H1 (cell line): Measurements from ENCODE around the gene HOGA1. TPM values are rescaled to one million over a fixed set of nuclear protein-coding genes. Genes with fewer than 3 reads are reported as not detected.

Experiments
- CTCF ChIA-PET: fragments of 300-600 bp; sonication (Branson Sonifier 250); formaldehyde crosslinking; loops from one replicate; lab custom pipeline; 2021; ENCODE audit not compliant: partially characterized antibody; lab: Charles Lee
- POLR2A ChIA-PET: fragments of 300-600 bp; sonication (Branson Sonifier 250); formaldehyde crosslinking; loops from one replicate; lab custom pipeline; 2021; ENCODE audit warnings: inconsistent platforms; ENCODE audit not compliant: partially characterized antibody; lab: Charles Lee
- DNase-seq, 2 experiments: peaks; one replicate each; pipeline versions ENCODE4 v3.0.0 to v3.0.0-alpha.2; 2010 to 2022; ENCODE audit warnings: low spot score in 2 of 2, low read depth in 1 of 2, mixed read lengths in 1 of 2
- FAIRE-seq: peaks from 2 replicates; lab custom pipeline; 2011; peaks lifted over from hg19 to GRCh38; lab: Jason Lieb, UNC
- H2AFZ ChIP-seq: 2 replicates; pipeline ENCODE4 v1.8.1; 2012; ENCODE audit warnings: low read length, inconsistent platforms
- H2AK5ac ChIP-seq: 2 replicates; pipeline ENCODE4 v1.6.1; 2013; ENCODE audit warnings: low read depth, low read length
- H2BK120ac ChIP-seq: replicated peaks from 2 replicates; pipeline ENCODE3; 2013; ENCODE audit warnings: low read depth, low read length, inconsistent platforms
- H2BK12ac ChIP-seq: 2 replicates; pipeline ENCODE4 v1.6.1; 2013; ENCODE audit warnings: low read depth, low read length
- H2BK15ac ChIP-seq: 2 replicates; pipeline ENCODE4 v1.6.1; 2013; ENCODE audit warnings: low read length
- H2BK20ac ChIP-seq: 2 replicates; pipeline ENCODE4 v1.6.1; 2013; ENCODE audit warnings: low read length
- H2BK5ac ChIP-seq: 2 replicates; pipeline ENCODE4 v1.6.1; 2013; ENCODE audit warnings: low read depth, low read length
- H3K14ac ChIP-seq: 2 replicates; pipeline ENCODE4 v1.6.1; 2013; ENCODE audit warnings: inconsistent platforms; ENCODE audit not compliant: insufficient read length
- H3K18ac ChIP-seq: 2 replicates; pipeline ENCODE4 v1.6.1; 2013; ENCODE audit warnings: low read length; ENCODE audit errors: extremely low read depth
- H3K23ac ChIP-seq: 2 replicates; pipeline ENCODE4 v1.6.1; 2013; ENCODE audit warnings: inconsistent platforms; ENCODE audit not compliant: insufficient read length
- H3K23me2 ChIP-seq: 2 replicates; pipeline ENCODE4 v1.6.1; 2013; ENCODE audit warnings: low read depth, low read length
- H3K27ac ChIP-seq: 2 replicates; pipeline ENCODE4 v1.6.1; 2011; ENCODE audit warnings: low read depth, low read length, inconsistent platforms
- H3K27me3 ChIP-seq, 4 experiments: replicated peaks in 1 of 4; 1 replicate in 1 of 4; 2 replicates in 3 of 4; pipeline versions ENCODE4 v1.6.1 to v1.8.1; 2011 to 2013; ENCODE audit warnings: low read length in 3 of 4, mild to moderate bottlenecking in 3 of 4, inconsistent platforms in 2 of 4, mixed read lengths in 2 of 4, moderate library complexity in 1 of 4; ENCODE audit not compliant: control insufficient read depth in 3 of 4, insufficient read depth in 3 of 4; ENCODE audit errors: extremely low read depth in 1 of 4
- H3K36me3 ChIP-seq, 4 experiments: 2 replicates each; pipeline versions ENCODE4 v1.6.1 to v1.8.1; 2011 to 2013; ENCODE audit warnings: mild to moderate bottlenecking in 4 of 4, low read length in 3 of 4, moderate library complexity in 2 of 4, control low read depth in 1 of 4, inconsistent platforms in 1 of 4; ENCODE audit not compliant: insufficient read depth in 4 of 4, control insufficient read depth in 2 of 4
- H3K4ac ChIP-seq: replicated peaks from 2 replicates; pipeline ENCODE3; 2013; ENCODE audit warnings: low read length, low read depth, mixed read lengths, inconsistent platforms; ENCODE audit not compliant: insufficient read length
- H3K4me1 ChIP-seq, 4 experiments: replicated peaks in 1 of 4; 1 replicate in 1 of 4; 2 replicates in 3 of 4; pipeline versions ENCODE4 v1.6.1 to v1.8.1; 2011 to 2013; ENCODE audit warnings: low read length in 3 of 4, inconsistent platforms in 2 of 4, mixed read lengths in 1 of 4; ENCODE audit not compliant: insufficient read depth in 4 of 4, control insufficient read depth in 3 of 4
- H3K4me2 ChIP-seq, 2 experiments: 2 replicates each; pipeline versions ENCODE4 v1.6.1 to v1.8.1; 2011 to 2013; ENCODE audit warnings: low read depth in 2 of 2, low read length in 2 of 2, control low read depth in 1 of 2, inconsistent platforms in 1 of 2, mild to moderate bottlenecking in 1 of 2; ENCODE audit not compliant: insufficient read depth in 1 of 2
- H3K4me3 ChIP-seq, 4 experiments: fragments of 200-600, 300-600 bp in 1 of 4; sonication (generic), shearing (Covaris generic), sonication (Bioruptor Twin) in 1 of 4; 2 replicates each; pipeline versions ENCODE4 v1.5.1 to v1.8.1; 2011 to 2016; ENCODE audit warnings: low read length in 4 of 4, low read depth in 3 of 4, control low read depth in 2 of 4, inconsistent platforms in 2 of 4, mild to moderate bottlenecking in 2 of 4, mixed read lengths in 1 of 4, moderate library complexity in 1 of 4; ENCODE audit not compliant: insufficient read depth in 2 of 4; ENCODE audit errors: extremely low read depth in 1 of 4
- H3K56ac ChIP-seq: replicated peaks from 2 replicates; pipeline ENCODE3; 2013; ENCODE audit warnings: low read depth, mild to moderate bottlenecking, mixed read lengths, low read length, inconsistent platforms; ENCODE audit not compliant: insufficient read length
- H3K79me1 ChIP-seq: 2 replicates; pipeline ENCODE4 v1.6.1; 2013; ENCODE audit warnings: low read depth, low read length, control low read depth
- H3K79me2 ChIP-seq, 2 experiments: 2 replicates each; pipeline versions ENCODE4 v1.6.1 to v1.8.1; 2012 to 2013; ENCODE audit warnings: low read length in 2 of 2, mild to moderate bottlenecking in 2 of 2, inconsistent platforms in 1 of 2; ENCODE audit not compliant: insufficient read depth in 2 of 2, control insufficient read depth in 1 of 2
- H3K9ac ChIP-seq, 4 experiments: replicated peaks in 1 of 4; 1 replicate in 1 of 4; 2 replicates in 3 of 4; pipeline versions ENCODE4 v1.6.1 to v1.8.1; 2011 to 2013; ENCODE audit warnings: low read depth in 3 of 4, low read length in 3 of 4, control low read depth in 2 of 4, mild to moderate bottlenecking in 2 of 4, moderate library complexity in 2 of 4, inconsistent platforms in 1 of 4; ENCODE audit errors: extremely low read depth in 1 of 4
- H3K9me3 ChIP-seq, 2 experiments: 2 replicates each; pipeline versions ENCODE4 v1.6.1 to v1.8.1; 2012 to 2013; ENCODE audit warnings: mild to moderate bottlenecking in 2 of 2, moderate library complexity in 2 of 2, control low read depth in 1 of 2, inconsistent platforms in 1 of 2, low read depth in 1 of 2, low read length in 1 of 2, mixed read lengths in 1 of 2; ENCODE audit not compliant: insufficient read depth in 2 of 2
- H4K20me1 ChIP-seq, 2 experiments: replicated peaks in 1 of 2; 2 replicates each; pipeline versions ENCODE3 to v1.8.1; 2011 to 2013; ENCODE audit warnings: inconsistent platforms in 2 of 2, low read length in 2 of 2, mild to moderate bottlenecking in 1 of 2; ENCODE audit not compliant: insufficient read depth in 2 of 2, control insufficient read depth in 1 of 2
- H4K5ac ChIP-seq: 2 replicates; pipeline ENCODE4 v1.6.1; 2013; ENCODE audit warnings: low read length, low read depth, mixed read lengths, inconsistent platforms; ENCODE audit not compliant: insufficient read length
- H4K8ac ChIP-seq: 2 replicates; pipeline ENCODE4 v1.8.0; 2013; ENCODE audit warnings: mild to moderate bottlenecking, moderate library complexity, low read length, inconsistent platforms; ENCODE audit not compliant: insufficient read depth; ENCODE audit errors: extremely low read depth
- H4K91ac ChIP-seq: replicated peaks from 2 replicates; pipeline ENCODE3; 2013; ENCODE audit warnings: low read length, mixed read lengths, inconsistent platforms; ENCODE audit not compliant: insufficient read length
- CEBPB ChIP-seq: IDR thresholded peaks from 2 replicates; pipeline ENCODE4 v1.6.1; 2012; ENCODE audit warnings: low read depth, low read length
- PHF8 ChIP-seq: fragments of 200-600 bp; sonication (generic); conservative IDR thresholded peaks from 2 replicates; pipeline ENCODE4 v1.7.1; 2012; ENCODE audit warnings: low read depth, mild to moderate bottlenecking, inconsistent platforms, low read length, moderate library complexity
- POLR2A ChIP-seq, 2 experiments: IDR thresholded peaks; 1 replicate in 1 of 2; 2 replicates in 1 of 2; pipeline ENCODE4 v1.6.1; 2011; ENCODE audit warnings: low read depth in 2 of 2, low read length in 2 of 2, mild to moderate bottlenecking in 2 of 2; ENCODE audit errors: control extremely low read depth in 1 of 2
- RBBP5 ChIP-seq: IDR thresholded peaks from 2 replicates; pipeline ENCODE4 v1.7.1; 2012; ENCODE audit warnings: low read depth, mild to moderate bottlenecking, inconsistent platforms, low read length, moderate library complexity, borderline replicate concordance
- TEAD4 ChIP-seq: IDR thresholded peaks from 2 replicates; pipeline ENCODE4 v1.6.1; 2012; ENCODE audit warnings: low read depth, low read length, inconsistent platforms, mixed read lengths
- WGBS, 2 experiments: shearing (Covaris generic) in 1 of 2; methylation state at CpG; one replicate each; pipeline versions ENCODE4 v1.1.6 to v1.1.7; 2013 to 2015; ENCODE audit warnings: low lambda C conversion rate in 2 of 2, mixed read lengths in 2 of 2, inconsistent platforms in 1 of 2, low coverage in 1 of 2, missing lambda C conversion rate in 1 of 2; ENCODE audit not compliant: insufficient replicate concordance in 2 of 2, insufficient coverage in 1 of 2, insufficient read length in 1 of 2; ENCODE audit errors: extremely low coverage in 1 of 2, missing lambda C conversion rate in 1 of 2; 5-methylcytosine and 5-hydroxymethylcytosine counted together
- polyA plus RNA-seq, 7 experiments: library from polyadenylated mRNA; depleted of rRNA in 3 of 7; stranded (reverse) in 5 of 7; unstranded in 2 of 7; fragments of >200 nt in 5 of 7; fragments of 200-250 nt in 2 of 7; gene quantifications; 1 replicate in 5 of 7; 2 replicates in 1 of 7; 4 replicates in 1 of 7; pipeline versions ENCODE4 v1.2.1 to v1.2.3, GENCODE V29; 2011 to 2013; ENCODE audit warnings: missing spikeins in 2 of 7, mixed read lengths in 2 of 7
- total RNA-seq: library from RNA; stranded (reverse); fragmentation: NEBNext Ultra II Directional; extraction: Animal tissue kit (Norgen Biotek cat#: 25700); gene quantifications from 2 replicates; pipeline ENCODE4 v1.2.1, GENCODE V29; 2021
- TF ChIP-seq, protein P1 (sequence below): IDR thresholded peaks from 2 replicates; pipeline ENCODE4 v1.6.1; 2011; ENCODE audit warnings: low read length, improper control_type of control experiment

The HOGA1 gene
- total and polyA plus RNA-seq, 2 of the 8 experiments (the other 6 are each of a cell fraction or from before 2014, with no cell fraction given), result 0.28 to 1.00 TPM

DNA sequence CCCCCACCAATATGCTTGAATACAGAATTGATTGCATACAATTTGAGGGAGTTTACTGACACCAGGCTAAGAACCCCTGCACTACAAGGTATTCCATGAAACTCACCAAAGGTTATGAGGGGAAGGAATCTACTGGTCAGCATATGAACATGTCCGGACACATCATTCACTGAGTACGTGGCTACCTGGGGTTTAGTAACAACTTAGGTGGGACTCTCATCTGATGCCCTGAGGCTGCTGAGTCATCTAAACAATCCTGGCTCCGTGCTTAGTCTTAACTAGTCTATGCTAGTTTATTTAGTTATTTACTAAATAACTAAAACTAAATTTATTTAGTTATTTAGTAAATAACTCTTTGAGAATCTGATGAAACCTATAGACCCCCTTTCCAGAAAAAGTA, 67.6 kb downstream of the HOGA1 start:
- Histone ChIP-seq H2BK20ac (no peak overlapping the region), H3K79me2 (peaks cover 5 to 24% of the 10 kb centered on the region in 2 experiments; a peak in 3 of 4 replicates), H2BK5ac (no peak overlapping the region), H2BK12ac (no peak overlapping the region), H3K36me3 (peaks cover 15 to 49% (median 39%) of the 10 kb centered on the region in 4 experiments), H3K27me3 (no peaks in the 10 kb centered on the region), H3K56ac (no peak overlapping the region), H3K18ac (no peak overlapping the region), H3K14ac (no peak overlapping the region), H4K91ac (no peak overlapping the region), H3K79me1 (no peaks in the 10 kb centered on the region), H4K5ac (no peak overlapping the region), H2BK120ac (no peak overlapping the region), H2AFZ (no peak overlapping the region), H3K4me1 (peaks cover 5 to 11% (median 9%) of the 10 kb centered on the region in 4 experiments; a peak in 6 of 7 replicates), H3K4me2 (no peak overlapping the region), H2AK5ac (no peak overlapping the region), H3K9ac (no peak overlapping the region), H2BK15ac (no peak overlapping the region), H4K20me1 (peaks cover 0 to 2% of the 10 kb centered on the region in 2 experiments), H3K9me3 (no peaks in the 10 kb centered on the region), H3K23ac (no peak overlapping the region), H3K23me2 (no peaks in the 10 kb centered on the region)
- DNase-seq, result no peak
- ChIA-PET POLR2A (no interaction called here), CTCF (interaction anchor here (0.9 kb wide), 1 partner anchor 10 kb away, joined by 6 read pairs; no protein-coding TSS in a partner anchor)
- no peak for FAIRE-seq
- WGBS, 2 experiments, result 94% methylated on average over 3 of the region's 3 CpGs; no CpG with 5 or more reads in 1 of the 2 experiments
- TF ChIP-seq TEAD4 (no peak), PHF8 (no peak), CEBPB (no peak), RBBP5 (no peak), POLR2A (IDR thresholded peaks at IDR 0.05; ENCODE audit: control extremely low read depth in 1 of 2, low read depth in 2 of 2, low read length in 2 of 2) (no peak)
- TF ChIP-seq, protein P1, sequence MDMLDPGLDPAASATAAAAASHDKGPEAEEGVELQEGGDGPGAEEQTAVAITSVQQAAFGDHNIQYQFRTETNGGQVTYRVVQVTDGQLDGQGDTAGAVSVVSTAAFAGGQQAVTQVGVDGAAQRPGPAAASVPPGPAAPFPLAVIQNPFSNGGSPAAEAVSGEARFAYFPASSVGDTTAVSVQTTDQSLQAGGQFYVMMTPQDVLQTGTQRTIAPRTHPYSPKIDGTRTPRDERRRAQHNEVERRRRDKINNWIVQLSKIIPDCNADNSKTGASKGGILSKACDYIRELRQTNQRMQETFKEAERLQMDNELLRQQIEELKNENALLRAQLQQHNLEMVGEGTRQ, result no peak
- TF ChIP-seq, all 59 proteins: peak for 0
- Histone ChIP-seq H4K8ac (no peak overlapping the region), H3K4ac (no peak overlapping the region), H3K4me3 (no peak overlapping the region), H3K27ac (0 out of 2 replicates have a peak overlapping the region, but pooled peaks have one; percentile 27)
